SU-DHL-6 (cell line): Measurements from ENCODE around the gene CHMP6.

Experiments used
- H2AFZ ChIP-seq: fragments of 200-600 bp; sonication (generic); 2 replicates; pipeline ENCODE4 v1.6.1; 2014; ENCODE audit warnings: low read depth, mild to moderate bottlenecking, moderate library complexity, mixed read lengths, antibody characterized with exemption, low read length; ENCODE audit not compliant: severe bottlenecking
- H3F3A ChIP-seq: fragments of 200-600 bp; shearing (Covaris generic); 2 replicates; pipeline ENCODE4 v1.6.0; 2016; ENCODE audit warnings: antibody characterized with exemption, mild to moderate bottlenecking; ENCODE audit not compliant: insufficient read depth
- H3K27ac ChIP-seq: fragments of 200-600 bp; sonication (generic); 2 replicates; pipeline ENCODE4 v1.5.1; 2016; ENCODE audit warnings: low read depth, mild to moderate bottlenecking, low read length, moderate library complexity, mixed read lengths
- H3K27me3 ChIP-seq: fragments of 200-600 bp; sonication (generic), shearing (Covaris generic); 2 replicates; pipeline ENCODE4 v1.6.0; 2014; ENCODE audit warnings: mild to moderate bottlenecking, low read length
- H3K36me3 ChIP-seq: fragments of 200-600 bp; sonication (generic); 2 replicates; pipeline ENCODE4 v1.6.1; 2014; ENCODE audit warnings: mild to moderate bottlenecking, low read length, mixed read lengths
- H3K4me2 ChIP-seq: fragments of 300-600, 200-600 bp; shearing (Covaris generic), sonication (generic); 2 replicates; pipeline ENCODE4 v1.6.0; 2014; ENCODE audit warnings: low read length, low read depth, mild to moderate bottlenecking; ENCODE audit not compliant: poor library complexity, severe bottlenecking
- H3K4me3 ChIP-seq: fragments of 200-600 bp; sonication (generic); 2 replicates; pipeline ENCODE4 v1.5.1; 2014; ENCODE audit warnings: antibody characterized with exemption, low read length, mild to moderate bottlenecking, mixed read lengths; ENCODE audit not compliant: insufficient read depth, poor library complexity, severe bottlenecking
- H3K79me2 ChIP-seq: fragments of 200-600 bp; sonication (generic); 2 replicates; pipeline ENCODE4 v1.6.1; 2014; ENCODE audit warnings: mild to moderate bottlenecking, low read length, moderate library complexity; ENCODE audit not compliant: insufficient read depth
- H3K9ac ChIP-seq: fragments of 200-600 bp; sonication (generic); 2 replicates; pipeline ENCODE4 v1.7.0; 2014; ENCODE audit warnings: mild to moderate bottlenecking, low read length
- H3K9me2 ChIP-seq: fragments of 200-600 bp; sonication (generic); replicated peaks from 2 replicates; pipeline ENCODE4 v1.6.1; 2014; ENCODE audit warnings: low read length; ENCODE audit not compliant: insufficient read depth
- H3K9me3 ChIP-seq: fragments of 200-600 bp; sonication (generic); 2 replicates; pipeline ENCODE4 v1.6.1; 2014; ENCODE audit warnings: low read length, mixed read lengths; ENCODE audit not compliant: insufficient read depth
- H4K20me1 ChIP-seq: fragments of 200-600 bp; sonication (generic); 2 replicates; pipeline ENCODE4 v1.6.1; 2014; ENCODE audit warnings: low read depth, mild to moderate bottlenecking, antibody characterized with exemption, low read length, moderate library complexity, mixed read lengths
- EZH2phosphoT487 ChIP-seq: fragments of 200-600 bp; sonication (generic), shearing (Covaris generic); conservative IDR thresholded peaks from 2 replicates; pipeline ENCODE4 v1.6.1; 2018; ENCODE audit warnings: mild to moderate bottlenecking, antibody characterized with exemption, low read length, moderate library complexity, mixed read lengths
- TF ChIP-seq, protein P1 (sequence below): fragments of 200-600 bp; sonication (generic); IDR thresholded peaks from one replicate; pipeline ENCODE4 v1.5.1; 2017; ENCODE audit warnings: antibody characterized with exemption, mild to moderate bottlenecking, low read length, moderate library complexity; ENCODE audit not compliant: insufficient read depth, poor library complexity, severe bottlenecking

Gene CHMP6

DNA sequence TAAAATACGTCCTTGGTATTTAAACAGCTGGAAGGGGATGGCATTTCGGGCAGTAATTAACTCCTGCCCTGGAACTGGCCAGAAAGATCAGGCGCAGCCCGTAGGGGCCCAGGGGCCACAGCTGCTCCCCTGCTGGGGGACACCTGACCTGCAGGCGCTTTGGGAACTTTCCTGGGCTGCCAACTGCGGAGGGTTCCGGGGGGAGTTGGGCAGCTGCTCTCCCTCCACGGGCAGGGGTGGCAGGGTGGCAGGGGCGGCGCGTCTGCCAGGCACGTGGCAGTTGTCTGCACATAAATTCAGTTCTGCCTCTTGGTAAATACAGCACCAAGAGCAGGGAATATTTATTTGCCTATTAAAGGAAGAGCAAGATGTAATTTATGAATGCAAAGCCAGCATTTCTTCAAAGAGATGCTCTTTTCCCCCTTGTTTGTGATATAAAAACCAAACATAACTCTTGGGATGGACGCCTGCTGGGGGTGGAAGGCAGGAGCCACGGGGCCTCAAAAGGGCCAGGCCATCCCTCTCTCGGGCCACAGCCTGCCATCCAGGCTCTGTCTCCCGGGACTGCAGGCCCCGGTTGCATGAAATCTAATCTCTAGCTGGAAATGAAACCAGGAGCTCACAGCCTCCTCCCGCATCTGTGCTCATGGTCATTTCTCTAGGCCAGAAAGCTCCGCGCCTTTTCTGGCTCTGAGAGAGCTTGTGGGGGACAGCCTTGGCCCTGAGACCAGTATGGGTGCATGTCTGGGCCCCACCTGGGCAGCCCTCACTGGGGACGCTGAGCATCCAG, 29.9 kb upstream of the CHMP6 start:
- Histone ChIP-seq H3K4me3 (no peak overlapping the region), H3K4me2 (no peak overlapping the region), H3K79me2 (no peaks in the 10 kb centered on the region), H3K9me3 (no peaks in the 10 kb centered on the region), H3K9me2 (no peaks in the 10 kb centered on the region), H3K27ac (no peak overlapping the region), H2AFZ (no peak overlapping the region), H3K9ac (no peak overlapping the region), H3F3A (no peaks in the 10 kb centered on the region), H3K27me3 (no peaks in the 10 kb centered on the region), H4K20me1 (no peaks in the 10 kb centered on the region), H3K36me3 (no peaks in the 10 kb centered on the region)
- no peak for TF ChIP-seq EZH2phosphoT487
- TF ChIP-seq, protein P1, sequence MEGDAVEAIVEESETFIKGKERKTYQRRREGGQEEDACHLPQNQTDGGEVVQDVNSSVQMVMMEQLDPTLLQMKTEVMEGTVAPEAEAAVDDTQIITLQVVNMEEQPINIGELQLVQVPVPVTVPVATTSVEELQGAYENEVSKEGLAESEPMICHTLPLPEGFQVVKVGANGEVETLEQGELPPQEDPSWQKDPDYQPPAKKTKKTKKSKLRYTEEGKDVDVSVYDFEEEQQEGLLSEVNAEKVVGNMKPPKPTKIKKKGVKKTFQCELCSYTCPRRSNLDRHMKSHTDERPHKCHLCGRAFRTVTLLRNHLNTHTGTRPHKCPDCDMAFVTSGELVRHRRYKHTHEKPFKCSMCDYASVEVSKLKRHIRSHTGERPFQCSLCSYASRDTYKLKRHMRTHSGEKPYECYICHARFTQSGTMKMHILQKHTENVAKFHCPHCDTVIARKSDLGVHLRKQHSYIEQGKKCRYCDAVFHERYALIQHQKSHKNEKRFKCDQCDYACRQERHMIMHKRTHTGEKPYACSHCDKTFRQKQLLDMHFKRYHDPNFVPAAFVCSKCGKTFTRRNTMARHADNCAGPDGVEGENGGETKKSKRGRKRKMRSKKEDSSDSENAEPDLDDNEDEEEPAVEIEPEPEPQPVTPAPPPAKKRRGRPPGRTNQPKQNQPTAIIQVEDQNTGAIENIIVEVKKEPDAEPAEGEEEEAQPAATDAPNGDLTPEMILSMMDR = no peak

DNA sequence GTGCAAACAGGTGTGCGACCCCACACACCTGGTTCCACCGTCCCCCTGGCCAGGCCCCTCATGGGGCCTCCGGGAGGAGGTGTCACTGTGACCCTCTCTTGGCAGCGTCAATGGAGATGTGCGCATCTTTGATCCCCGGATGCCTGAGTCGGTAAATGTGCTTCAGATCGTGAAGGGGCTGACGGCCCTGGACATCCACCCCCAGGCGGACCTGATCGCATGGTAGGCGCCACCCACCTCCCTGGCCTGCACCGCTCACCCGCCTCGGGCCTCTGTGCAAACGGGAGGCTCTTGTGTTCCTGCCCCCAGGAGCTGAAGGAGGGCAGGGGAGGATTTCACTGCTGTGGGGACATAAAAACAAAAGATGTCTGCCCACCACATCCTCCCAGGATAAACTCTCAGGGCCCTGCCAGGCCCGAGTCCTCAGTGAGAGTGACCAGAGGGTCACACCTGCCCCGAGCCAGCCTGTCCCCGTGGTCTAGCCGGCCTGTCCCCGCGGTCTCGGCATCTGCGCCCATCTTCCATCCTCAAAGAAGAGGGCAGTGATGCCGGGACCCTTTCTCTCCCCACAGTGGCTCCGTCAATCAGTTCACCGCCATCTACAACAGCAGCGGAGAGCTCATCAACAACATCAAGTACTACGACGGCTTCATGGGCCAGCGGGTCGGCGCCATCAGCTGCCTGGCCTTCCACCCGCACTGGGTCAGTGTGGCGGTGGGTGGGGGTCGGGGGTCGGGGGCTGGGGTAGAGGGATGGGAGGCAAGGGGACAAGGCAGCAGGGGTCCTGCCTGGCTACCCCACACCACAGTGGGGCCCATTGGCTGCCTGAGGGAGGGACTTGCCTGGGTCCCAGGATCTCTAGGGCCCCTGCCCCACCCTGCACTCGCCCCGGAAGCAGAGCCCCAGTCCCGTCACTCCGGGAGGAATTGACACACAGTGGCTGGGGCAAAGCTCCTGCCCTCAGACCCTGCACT, 29.0 kb upstream of the CHMP6 start:
- H3K79me2 ChIP-seq = no peaks in the 10 kb centered on the region
- no peak overlapping the region for H3K9ac ChIP-seq
- H3K27ac ChIP-seq = no peak overlapping the region
- no peaks in the 10 kb centered on the region for H4K20me1 ChIP-seq
- TF ChIP-seq EZH2phosphoT487 = no peak
- TF ChIP-seq, protein P1 = no peak
- no peaks in the 10 kb centered on the region for H3K27me3 ChIP-seq
- no peak overlapping the region for H3K4me3 ChIP-seq
- H3K4me2 ChIP-seq = no peak overlapping the region
- H2AFZ ChIP-seq = no peak overlapping the region
- H3K9me2 ChIP-seq = no peaks in the 10 kb centered on the region
- no peaks in the 10 kb centered on the region for H3K9me3 ChIP-seq
- no peaks in the 10 kb centered on the region for H3K36me3 ChIP-seq
- no peaks in the 10 kb centered on the region for H3F3A ChIP-seq

DNA sequence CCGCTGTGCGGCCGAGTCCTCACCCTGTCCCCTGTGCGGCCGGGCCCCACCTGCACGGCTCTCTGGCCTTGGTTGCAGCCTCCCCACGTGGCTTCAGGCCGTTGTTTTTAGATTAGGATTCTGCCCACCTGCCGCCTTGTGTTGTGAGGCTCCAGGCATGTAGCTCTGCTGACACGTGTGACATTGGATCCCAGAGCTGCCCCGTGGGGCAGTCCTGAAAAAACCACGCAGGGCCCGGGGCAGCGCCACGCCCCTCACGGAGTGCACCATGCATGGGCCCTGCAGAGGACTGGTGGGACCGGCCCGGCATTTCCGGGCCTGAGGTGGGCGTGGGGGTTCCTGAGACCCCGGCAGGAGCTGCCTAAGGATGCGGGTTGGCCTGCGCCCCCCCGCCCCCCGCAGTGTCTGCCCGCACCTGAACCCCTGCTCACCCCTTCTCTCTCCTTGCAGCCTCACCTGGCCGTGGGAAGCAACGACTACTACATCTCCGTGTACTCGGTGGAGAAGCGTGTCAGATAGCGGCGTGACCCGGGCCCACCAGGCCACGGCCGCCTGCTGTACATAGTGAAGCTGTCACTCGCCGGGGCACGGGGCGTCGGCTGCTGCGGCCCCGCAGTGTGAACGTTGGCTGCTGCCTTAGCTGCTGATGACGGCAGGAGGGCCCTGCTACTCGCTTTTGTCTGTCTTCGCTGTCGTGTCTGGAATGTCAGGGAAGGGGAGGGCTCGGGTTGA, 27.7 kb upstream of the CHMP6 start:
- Histone ChIP-seq H3K9me3 (no peaks in the 10 kb centered on the region), H3K9me2 (no peaks in the 10 kb centered on the region), H3K4me2 (no peak overlapping the region), H3K36me3 (no peaks in the 10 kb centered on the region), H4K20me1 (no peaks in the 10 kb centered on the region), H3K79me2 (no peaks in the 10 kb centered on the region), H3F3A (no peaks in the 10 kb centered on the region), H3K4me3 (no peak overlapping the region), H3K27ac (no peak overlapping the region), H3K27me3 (no peaks in the 10 kb centered on the region), H3K9ac (no peak overlapping the region), H2AFZ (no peak overlapping the region)
- TF ChIP-seq, protein P1 = no peak
- no peak for TF ChIP-seq EZH2phosphoT487
